ENCODE measurements around the gene LRRC57. TPM values are rescaled to one million over a fixed set of nuclear protein-coding genes. Genes with fewer than 3 reads are reported as not detected.

LRRC57 gene
- 11.1 and 12.7 TPM in 2 replicates for total RNA-seq (2021; fragmentation: NEBNext Ultra II Directional; extraction: Animal tissue kit (Norgen Biotek cat#: 25700))
- 4.9 and 5.0 TPM in 2 replicates for polyA plus RNA-seq (2011; rRNA removed)
- polyA plus RNA-seq (2011; cell fraction: cytosol; rRNA removed), result 6.6 TPM
- 2.6 TPM for polyA plus RNA-seq (2011; cell fraction: nucleus; rRNA removed)
- polyA plus RNA-seq (2012, experiment 1 of 2), result 7.3 to 10.3 TPM (median 7.5 TPM) in 4 replicates
- polyA plus RNA-seq (2012, experiment 2 of 2), result 1.6 TPM
- 6.0 TPM for polyA plus RNA-seq (2013, experiment 1 of 2)
- 5.5 TPM for polyA plus RNA-seq (2013, experiment 2 of 2)
- polyA minus RNA-seq (2011; rRNA and poly(A)+ RNA removed), result 6.1 and 8.4 TPM in 2 replicates
- polyA minus RNA-seq (2011; cell fraction: cytosol; rRNA and poly(A)+ RNA removed), result 2.3 TPM
- polyA minus RNA-seq (2011; cell fraction: nucleus; rRNA and poly(A)+ RNA removed), result 5.4 TPM
- long read RNA-seq, experiment 1, partial matches to known transcripts, result 0 of 2 reads
- long read RNA-seq, experiment 1, other reads (novel, unspliced or antisense), result 0 of 2 reads
- long read RNA-seq, experiment 2, full-length matches to known transcripts, result 9 of 11 reads
- long read RNA-seq, experiment 2, partial matches to known transcripts, result 0 of 11 reads
- long read RNA-seq, experiment 2, other reads (novel, unspliced or antisense), result 2 of 11 reads

- Histone ChIP-seq H3K4me3 (ENCODE audit: extremely low read depth in 1 of 4, insufficient read depth in 2 of 4, low read depth in 3 of 4, low read length in 4 of 4) (peak within 1 kb of the TSS; percentile 92 to 97 (median 96)), H3K23me2 (ENCODE audit: low read depth, low read length) (no peaks in the 10 kb centered on the region; the same call in 1 of the 2 replicates), H2BK20ac (ENCODE audit: low read length) (no peak within 1 kb of the TSS), H4K5ac (ENCODE audit: insufficient read length, low read depth, low read length) (peak within 1 kb of the TSS; percentile 95), H3K4me1 (replicated peaks in 1 of 4; ENCODE audit: control insufficient read depth in 3 of 4, insufficient read depth in 4 of 4, low read length in 3 of 4) (peaks cover 0 to 3% (median 0%) of the 10 kb centered on the region in 4 experiments; a peak in 2 of 7 replicates), H4K8ac (ENCODE audit: extremely low read depth, insufficient read depth, low read length) (peak within 1 kb of the TSS; percentile 99; the same call in 1 of the 2 replicates), H2BK5ac (ENCODE audit: low read depth, low read length) (peak within 1 kb of the TSS; percentile 90), H3K4ac (replicated peaks; ENCODE audit: insufficient read length, low read depth, low read length) (peak within 1 kb of the TSS; percentile 60), H3K4me2 (ENCODE audit: insufficient read depth in 1 of 2, low read depth in 2 of 2, low read length in 2 of 2) (peak within 1 kb of the TSS; percentile 84 to 86), H3K14ac (ENCODE audit: insufficient read length) (no peak within 1 kb of the TSS), H3K9me3 (ENCODE audit: insufficient read depth in 2 of 2, low read depth in 1 of 2, low read length in 1 of 2) (no peaks in the 10 kb centered on the region), H3K18ac (ENCODE audit: extremely low read depth, low read length) (peak within 1 kb of the TSS; percentile 85), H2BK12ac (ENCODE audit: low read depth, low read length) (peak within 1 kb of the TSS; percentile 88; the same call in 1 of the 2 replicates), H3K27ac (ENCODE audit: low read depth, low read length) (peak within 1 kb of the TSS; percentile 97), H3K79me1 (ENCODE audit: low read depth, low read length) (peaks cover 2% of the 10 kb centered on the region; the same call in 1 of the 2 replicates), H3K56ac (replicated peaks; ENCODE audit: insufficient read length, low read depth, low read length) (peak within 1 kb of the TSS; percentile 90), H2BK15ac (ENCODE audit: low read length) (no peak within 1 kb of the TSS), H3K27me3 (replicated peaks in 1 of 4; ENCODE audit: control insufficient read depth in 3 of 4, extremely low read depth in 1 of 4, insufficient read depth in 3 of 4, low read length in 3 of 4) (no peaks in the 10 kb centered on the region), H3K9ac (replicated peaks in 1 of 4; ENCODE audit: extremely low read depth in 1 of 4, low read depth in 3 of 4, low read length in 3 of 4) (peak within 1 kb of the TSS; percentile 94 to 97 (median 96)), H3K23ac (ENCODE audit: insufficient read length) (no peak within 1 kb of the TSS), H3K79me2 (ENCODE audit: control insufficient read depth in 1 of 2, insufficient read depth in 2 of 2, low read length in 2 of 2) (peaks cover 0 to 37% of the 10 kb centered on the region in 2 experiments; a peak in 3 of 4 replicates), H2BK120ac (replicated peaks; ENCODE audit: low read depth, low read length) (no peak within 1 kb of the TSS), H2AK5ac (ENCODE audit: low read depth, low read length) (no peak within 1 kb of the TSS), H2AFZ (ENCODE audit: low read length) (peak within 1 kb of the TSS; percentile 86), H4K91ac (replicated peaks; ENCODE audit: insufficient read length, low read length) (no peak within 1 kb of the TSS), H3K36me3 (ENCODE audit: control insufficient read depth in 2 of 4, insufficient read depth in 4 of 4, low read length in 3 of 4) (peaks cover 0 to 15% (median 3%) of the 10 kb centered on the region in 4 experiments; a peak in 4 of 8 replicates), H4K20me1 (replicated peaks in 1 of 2; ENCODE audit: control insufficient read depth in 1 of 2, insufficient read depth in 2 of 2, low read length in 2 of 2) (no peaks in the 10 kb centered on the region)
- 1% methylated on average over 69 of the region's 71 CpGs; no CpG with 5 or more reads in 1 of the 2 experiments for WGBS, 2 experiments (ENCODE audit: extremely low coverage in 1 of 2, insufficient coverage in 1 of 2, insufficient read length in 1 of 2, insufficient replicate concordance in 2 of 2, low coverage in 1 of 2, low lambda C conversion rate in 2 of 2, missing lambda C conversion rate in 1 of 2)
- peak; percentile 59 to 98 for DNase-seq (ENCODE audit: low read depth in 1 of 2, low spot score in 2 of 2)
- CTCF ChIA-PET (ENCODE audit: partially characterized antibody), result interaction anchor here (0.7 to 2.4 kb wide), 3 partner anchors 97 to 103 kb away, joined by 3 to 9 read pairs (median 4); no protein-coding TSS in a partner anchor
- POLR2A ChIA-PET (ENCODE audit: partially characterized antibody), result interaction anchor here (0.7 to 2.0 kb wide), 12 partner anchors 9 to 122 kb away, joined by 3 to 11 read pairs (median 4); partner anchors contain the start of genes STARD9 and ZNF106
- no peak for FAIRE-seq
- TF ChIP-seq SAP30 (IDR thresholded peaks at IDR 0.05; ENCODE audit: insufficient read depth, insufficient replicate concordance, low read length), result peak; percentile 37
- TF ChIP-seq TBP (IDR thresholded peaks at IDR 0.05; ENCODE audit: low read depth, low read length), result peak; percentile 84
- TF ChIP-seq CREB1 (IDR thresholded peaks at IDR 0.05), result peak; percentile 98
- no peak for TF ChIP-seq HDAC6 (IDR thresholded peaks at IDR 0.05; ENCODE audit: low read depth, low read length)
- no peak for TF ChIP-seq MAFK (IDR thresholded peaks at IDR 0.05; ENCODE audit: low read depth, low read length)
- TF ChIP-seq RNF2 (IDR thresholded peaks at IDR 0.05; ENCODE audit: borderline replicate concordance, low read depth, low read length, missing control alignments, poor library complexity, severe bottlenecking), result no peak
These were observed at the start of gene LRRC57, which contains the start of gene HAUS2 for GRCh38 chr15:42548249-42549031. LRRC57 (minus strand) TSS chr15:42548793; CDS start chr15:42548434, 359 bp downstream. HAUS2 (plus strand) TSS chr15:42548838; CDS start chr15:42548873, 35 bp downstream.
